Measurements from ENCODE around the gene PPP1R10.
"Not testable (repeated sequence)": the region's sequence is repeated elsewhere in the genome, so short reads cannot be mapped to it uniquely, and the experiment has no call there.

The PPP1R10 gene

GRCh38 chr6:30616811-30617564 lies at the start of gene PPP1R10:
Gene PPP1R10 (minus strand): TSS chr6:30617243. CDS start chr6:30609944, 7,299 bp downstream.
- TF ChIP-seq, protein P1, sequence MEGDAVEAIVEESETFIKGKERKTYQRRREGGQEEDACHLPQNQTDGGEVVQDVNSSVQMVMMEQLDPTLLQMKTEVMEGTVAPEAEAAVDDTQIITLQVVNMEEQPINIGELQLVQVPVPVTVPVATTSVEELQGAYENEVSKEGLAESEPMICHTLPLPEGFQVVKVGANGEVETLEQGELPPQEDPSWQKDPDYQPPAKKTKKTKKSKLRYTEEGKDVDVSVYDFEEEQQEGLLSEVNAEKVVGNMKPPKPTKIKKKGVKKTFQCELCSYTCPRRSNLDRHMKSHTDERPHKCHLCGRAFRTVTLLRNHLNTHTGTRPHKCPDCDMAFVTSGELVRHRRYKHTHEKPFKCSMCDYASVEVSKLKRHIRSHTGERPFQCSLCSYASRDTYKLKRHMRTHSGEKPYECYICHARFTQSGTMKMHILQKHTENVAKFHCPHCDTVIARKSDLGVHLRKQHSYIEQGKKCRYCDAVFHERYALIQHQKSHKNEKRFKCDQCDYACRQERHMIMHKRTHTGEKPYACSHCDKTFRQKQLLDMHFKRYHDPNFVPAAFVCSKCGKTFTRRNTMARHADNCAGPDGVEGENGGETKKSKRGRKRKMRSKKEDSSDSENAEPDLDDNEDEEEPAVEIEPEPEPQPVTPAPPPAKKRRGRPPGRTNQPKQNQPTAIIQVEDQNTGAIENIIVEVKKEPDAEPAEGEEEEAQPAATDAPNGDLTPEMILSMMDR (IDR thresholded peaks at IDR 0.05; ENCODE audit: low read depth, low read length): no peak
- peak within 1 kb of the TSS; percentile 96 for H3K4me3 ChIP-seq (ENCODE audit: low read depth, low read length)
- peak; percentile 100 for DNase-seq (ENCODE audit: low read depth, low spot score)
- in situ Hi-C loops (cut with HindIII; ENCODE audit: low sequenced_read_pairs): no loop called here

- H3K4me3 ChIP-seq (ENCODE audit: low read depth, low read length); DNase-seq (ENCODE audit: low read depth, low spot score); in situ Hi-C loops (cut with HindIII; ENCODE audit: low sequenced_read_pairs): not testable (repeated sequence)
Observed at GRCh38 chr6:30666300-30666699, 49.3 kb upstream of the PPP1R10 start.

DNA sequence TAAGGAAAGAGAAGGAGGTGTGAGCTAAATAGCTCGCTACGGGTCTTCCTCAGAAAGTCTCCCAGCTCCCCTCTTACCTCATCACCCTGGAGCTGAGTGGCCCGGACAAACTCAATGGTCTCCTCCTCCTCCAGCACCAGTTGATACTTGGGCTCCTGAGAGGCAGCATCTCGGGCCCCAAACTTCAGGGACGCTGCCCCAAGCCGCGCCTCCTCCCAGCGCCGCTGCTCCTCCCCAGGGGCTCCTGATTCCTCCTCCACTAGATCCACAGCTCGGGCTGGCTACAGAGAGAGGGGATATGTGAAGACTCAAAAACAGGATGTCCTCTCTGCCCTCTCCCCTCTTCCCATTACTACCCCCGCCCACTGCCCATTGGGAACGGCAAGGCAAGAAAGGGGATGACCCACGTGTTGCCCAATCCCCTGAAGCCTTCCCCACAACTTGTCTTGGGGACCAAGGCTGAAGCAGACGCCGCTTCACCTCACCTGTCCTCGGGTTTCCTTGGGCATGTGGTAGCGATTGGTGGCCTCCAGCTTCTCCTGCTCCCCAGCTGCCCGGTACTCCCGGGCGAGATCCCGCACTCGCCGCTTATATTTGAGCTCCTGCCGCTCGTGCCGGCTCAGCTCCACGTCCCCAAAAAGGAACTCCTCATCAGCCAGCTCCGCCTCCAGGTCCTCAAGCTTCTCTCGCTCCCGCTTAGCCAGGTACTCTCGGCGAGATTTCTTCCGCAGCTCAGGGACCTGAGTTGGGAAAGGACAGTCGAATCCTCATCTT lies 48.1 kb upstream of the PPP1R10 start:
- in situ Hi-C loops (cut with HindIII; ENCODE audit: low sequenced_read_pairs): no loop called here
- DNase-seq (ENCODE audit: low read depth, low spot score): no peak
- TF ChIP-seq, protein P1 (IDR thresholded peaks at IDR 0.05; ENCODE audit: low read depth, low read length): no peak
- no peak overlapping the region for H3K4me3 ChIP-seq (ENCODE audit: low read depth, low read length)

DNA sequence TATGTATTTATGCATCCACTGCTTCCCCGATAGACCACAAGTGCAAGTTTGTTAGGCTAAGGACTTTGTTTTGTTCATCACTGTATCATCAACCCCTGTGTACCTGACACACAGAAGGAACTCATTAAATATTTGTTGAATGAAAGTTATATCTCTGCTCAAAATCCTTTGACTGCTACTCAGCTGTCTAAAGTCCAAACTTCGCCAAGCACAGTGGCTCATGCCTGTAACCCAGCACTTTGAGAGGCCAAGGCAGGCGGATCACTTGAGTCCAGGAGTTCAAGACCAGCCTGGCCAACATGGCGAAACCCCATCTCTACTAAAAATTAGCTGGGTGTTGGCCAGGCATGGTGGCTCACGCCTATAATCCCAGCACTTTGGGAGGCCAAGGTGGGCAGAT lies 40.9 kb upstream of the PPP1R10 start:
- H3K4me3 ChIP-seq (ENCODE audit: low read depth, low read length); in situ Hi-C loops (cut with HindIII; ENCODE audit: low sequenced_read_pairs); DNase-seq (ENCODE audit: low read depth, low spot score): not testable (repeated sequence)

GRCh38 chr6:30657454-30657853 lies 40.4 kb upstream of the PPP1R10 start:
- DNase-seq (ENCODE audit: low read depth, low spot score): no peak
- TF ChIP-seq, protein P1 (IDR thresholded peaks at IDR 0.05; ENCODE audit: low read depth, low read length): no peak
- in situ Hi-C loops (cut with HindIII; ENCODE audit: low sequenced_read_pairs): no loop called here
- H3K4me3 ChIP-seq (ENCODE audit: low read depth, low read length): no peak overlapping the region

DNA sequence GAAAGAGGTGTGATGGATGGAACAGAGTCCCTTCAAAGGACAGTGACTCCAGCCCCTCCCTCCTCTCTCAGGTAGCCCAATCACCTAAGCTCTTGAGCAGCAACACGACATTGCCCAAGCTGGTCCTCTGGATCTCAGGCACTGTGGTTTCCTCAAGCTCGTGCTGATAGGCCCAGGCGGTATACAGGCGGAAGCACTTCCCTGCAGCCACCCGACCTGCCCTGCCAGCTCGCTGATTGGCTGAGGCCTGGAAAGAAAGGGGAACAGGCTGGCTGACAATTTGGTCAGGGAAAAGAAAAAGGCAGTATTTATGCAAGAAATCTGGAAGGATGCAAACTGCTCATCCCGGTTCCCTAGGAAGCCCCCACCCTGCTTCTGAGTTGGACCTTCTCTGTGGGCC lies 39.5 kb upstream of the PPP1R10 start:
- TF ChIP-seq, protein P1 (IDR thresholded peaks at IDR 0.05; ENCODE audit: low read depth, low read length): no peak
- in situ Hi-C loops (cut with HindIII; ENCODE audit: low sequenced_read_pairs): no loop called here
- no peak for DNase-seq (ENCODE audit: low read depth, low spot score)
- H3K4me3 ChIP-seq (ENCODE audit: low read depth, low read length): no peak overlapping the region

GRCh38 chr6:30655743-30656094 lies 38.7 kb upstream of the PPP1R10 start:
- H3K4me3 ChIP-seq (ENCODE audit: low read depth, low read length): no peak overlapping the region
- no peak for DNase-seq (ENCODE audit: low read depth, low spot score)
- TF ChIP-seq, protein P1 (IDR thresholded peaks at IDR 0.05; ENCODE audit: low read depth, low read length): no peak
- in situ Hi-C loops (cut with HindIII; ENCODE audit: low sequenced_read_pairs): no loop called here
